CD4-positive, alpha-beta T cell treated with Interleukin-4 for 4 hours (primary cell): ENCODE results near the gene SMC4.
"Not testable (repeated sequence)": the region's sequence is repeated elsewhere in the genome, so short reads cannot be mapped to it uniquely, and the experiment has no call there.

ENCODE experiments used
- DNase-seq: peaks from one replicate; pipeline ENCODE4 v3.0.0-alpha.2; 2020

Gene SMC4

GRCh38 chr3:160399125-160400029, at the start of gene SMC4, which contains the start of gene IFT80:
TSS of gene SMC4 (plus strand) at chr3:160399650. CDS start at chr3:160400827, 1,177 bp downstream.
TSS of gene IFT80 (minus strand) at chr3:160399225. CDS start at chr3:160384600, 14,625 bp downstream.
- DNase-seq: peak; percentile 97

DNA sequence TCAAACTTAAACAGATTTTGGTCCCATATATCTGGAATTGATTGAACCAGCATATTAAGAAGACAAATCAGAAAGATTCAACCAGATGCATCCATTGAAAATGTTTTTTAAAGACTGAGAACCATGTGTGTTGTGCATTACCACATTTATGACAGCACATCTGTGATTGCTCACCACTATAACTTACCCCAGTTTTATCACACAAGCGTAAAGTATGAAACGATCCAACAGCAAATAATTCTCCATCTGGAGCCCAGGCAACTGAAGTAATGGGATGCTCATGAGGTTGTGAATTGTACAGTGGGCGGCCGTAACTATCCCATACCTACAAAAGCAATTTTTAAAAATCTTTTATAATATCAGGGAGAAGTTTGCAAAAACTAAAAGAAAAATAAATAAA, 43.6 kb upstream of the SMC4 start:
- no peak for DNase-seq

DNA sequence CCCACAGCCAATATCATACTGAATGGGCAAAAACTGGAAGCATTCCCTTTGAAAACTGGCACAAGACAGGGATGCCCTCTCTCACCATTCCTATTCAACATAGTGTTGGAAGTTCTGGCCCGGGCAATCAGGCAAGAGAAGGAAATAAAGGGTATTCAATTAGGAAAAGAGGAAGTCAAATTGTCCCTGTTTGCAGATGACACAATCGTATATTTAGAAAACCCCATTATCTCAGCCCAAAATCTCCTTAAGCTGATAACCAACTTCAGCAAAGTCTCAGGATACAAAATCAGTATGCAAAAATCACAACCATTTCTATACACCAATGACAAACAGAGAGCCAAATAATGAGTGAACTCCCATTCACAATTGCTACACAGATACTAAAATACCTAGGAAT, 36.6 kb upstream of the SMC4 start:
- DNase-seq: not testable (repeated sequence)

GRCh38 chr3:160365869-160366522, 33.5 kb upstream of the SMC4 start:
- no peak for DNase-seq

GRCh38 chr3:160368804-160369203, 30.6 kb upstream of the SMC4 start:
- peak; percentile 6 for DNase-seq

GRCh38 chr3:160369784-160370183, 29.7 kb upstream of the SMC4 start:
- peak; percentile 2 for DNase-seq

- DNase-seq: no peak
Observed at GRCh38 chr3:160370987-160371857, 28.2 kb upstream of the SMC4 start.

DNA sequence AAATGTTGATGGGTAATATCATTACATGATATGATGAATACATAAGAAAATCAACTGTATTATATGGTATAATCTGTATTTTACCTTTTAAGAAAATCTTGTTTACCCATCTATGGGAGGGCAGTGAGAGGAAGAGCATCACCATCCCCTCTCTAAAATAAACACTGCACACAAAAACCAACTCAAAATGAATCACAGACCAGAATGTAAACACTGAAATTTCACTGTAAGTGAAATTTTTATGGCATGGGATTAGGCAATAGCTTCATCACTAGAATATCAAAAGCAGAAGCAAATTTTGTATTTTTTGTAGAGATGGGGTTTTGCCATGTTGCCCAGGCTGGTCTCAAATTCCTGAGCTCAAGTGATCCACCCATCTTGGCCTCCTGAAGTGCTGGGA, 26.7 kb upstream of the SMC4 start:
- DNase-seq: no peak

GRCh38 chr3:160373655-160374054, 25.8 kb upstream of the SMC4 start:
- no peak for DNase-seq

- DNase-seq: no peak
Observed at GRCh38 chr3:160374472-160374871, 25.0 kb upstream of the SMC4 start.

- no peak for DNase-seq
Observed at GRCh38 chr3:160374925-160375324, 24.5 kb upstream of the SMC4 start.

DNA sequence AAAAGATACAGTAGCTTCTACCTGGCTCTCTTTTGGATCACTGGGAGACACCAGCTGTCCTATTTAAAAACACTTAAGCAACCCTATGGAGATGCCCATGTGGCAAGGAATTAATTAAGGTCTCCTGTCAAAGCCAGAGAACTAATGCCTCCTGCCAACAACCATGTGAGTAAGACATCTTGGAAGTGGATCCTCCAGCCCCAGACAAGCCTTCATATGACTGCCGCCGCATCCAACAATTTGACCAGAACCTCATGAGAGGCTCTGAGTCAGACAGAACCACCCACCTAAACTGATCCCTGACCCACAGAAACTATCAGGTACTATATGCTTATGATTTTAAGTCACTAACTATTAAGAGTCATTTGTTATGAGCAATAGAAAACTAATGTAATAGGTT, 22.8 kb upstream of the SMC4 start:
- DNase-seq: no peak

GRCh38 chr3:160378331-160379109, 20.9 kb upstream of the SMC4 start:
- DNase-seq: no peak

- no peak for DNase-seq
Observed at GRCh38 chr3:160379628-160380214, 19.7 kb upstream of the SMC4 start.

GRCh38 chr3:160381470-160381869, 18.0 kb upstream of the SMC4 start:
- no peak for DNase-seq

DNA sequence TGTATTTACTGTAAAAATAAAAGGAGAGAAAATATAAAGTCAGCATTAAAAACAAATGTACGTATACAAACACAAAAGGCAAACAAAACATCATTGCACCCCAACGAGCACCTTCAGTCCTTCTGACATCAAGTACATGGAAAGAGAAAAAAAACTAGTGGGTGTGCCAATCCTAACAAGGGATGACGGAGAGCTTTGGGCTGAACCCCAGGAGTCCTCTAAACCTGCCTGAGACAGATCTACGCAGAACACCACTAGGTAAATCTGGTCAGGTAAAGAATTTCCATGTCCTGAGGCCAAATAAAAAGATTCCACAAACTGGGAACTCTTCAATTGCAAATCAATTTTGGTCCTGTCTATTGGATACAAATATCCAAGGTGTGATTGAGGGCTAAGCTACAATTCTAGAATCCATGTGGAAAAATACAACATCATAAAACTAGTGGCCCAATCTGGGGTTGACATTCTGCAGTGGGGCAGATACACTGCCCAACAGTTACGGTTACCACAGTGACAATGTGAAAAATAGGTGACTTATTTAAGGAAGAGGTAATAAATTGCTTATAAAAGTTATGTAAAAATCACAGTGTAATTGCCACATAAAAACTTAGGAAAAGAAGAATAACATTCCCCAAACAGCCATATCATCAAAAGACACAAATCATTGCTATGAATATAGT, 14.7 kb upstream of the SMC4 start:
- DNase-seq: no peak

DNA sequence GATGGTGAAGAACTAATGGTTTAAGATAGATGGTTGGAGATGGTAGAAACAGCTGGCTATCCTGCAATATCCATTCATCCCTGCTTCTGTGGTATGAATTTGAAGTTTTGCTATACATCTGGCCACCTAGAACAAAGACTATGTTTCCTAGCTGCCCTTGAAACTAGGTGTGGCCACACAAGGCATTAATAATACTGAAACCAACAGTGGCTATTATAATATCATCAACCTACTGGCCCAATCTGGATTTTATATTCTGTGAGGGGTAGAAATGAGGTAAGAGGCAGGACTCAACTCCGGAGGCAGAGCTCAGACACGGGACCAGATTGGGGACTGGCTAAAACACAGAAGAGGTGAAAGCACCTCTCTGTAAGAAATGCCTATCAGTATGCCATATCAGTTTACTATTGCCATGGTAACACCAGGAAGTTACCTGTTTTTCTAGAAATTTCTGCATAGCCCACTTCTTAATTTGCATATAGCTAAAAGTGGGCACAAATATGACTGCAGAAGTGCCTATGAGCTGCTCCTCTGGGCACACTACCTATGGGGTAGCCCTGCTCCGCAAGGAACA, 8.8 kb upstream of the SMC4 start:
- DNase-seq: no peak

DNA sequence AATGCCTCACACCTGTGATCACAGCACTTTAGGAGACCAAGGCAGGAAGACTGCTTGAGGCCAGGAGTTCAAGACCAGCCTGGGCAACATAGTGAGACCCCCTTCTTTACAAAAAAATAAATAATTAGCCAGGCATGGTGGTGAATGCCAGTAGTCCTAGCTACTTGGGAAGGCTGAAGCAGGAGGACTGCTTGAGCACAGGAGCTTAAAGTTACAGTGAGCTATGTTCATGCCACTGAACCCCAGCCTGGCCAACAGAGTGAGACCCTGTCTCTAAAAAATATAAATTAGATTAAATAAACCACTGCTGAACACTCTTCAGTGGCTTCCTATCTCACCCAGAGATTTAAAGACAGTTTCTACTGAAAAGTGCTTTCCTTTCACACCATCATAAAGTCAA, 6.7 kb upstream of the SMC4 start:
- no peak for DNase-seq

DNA sequence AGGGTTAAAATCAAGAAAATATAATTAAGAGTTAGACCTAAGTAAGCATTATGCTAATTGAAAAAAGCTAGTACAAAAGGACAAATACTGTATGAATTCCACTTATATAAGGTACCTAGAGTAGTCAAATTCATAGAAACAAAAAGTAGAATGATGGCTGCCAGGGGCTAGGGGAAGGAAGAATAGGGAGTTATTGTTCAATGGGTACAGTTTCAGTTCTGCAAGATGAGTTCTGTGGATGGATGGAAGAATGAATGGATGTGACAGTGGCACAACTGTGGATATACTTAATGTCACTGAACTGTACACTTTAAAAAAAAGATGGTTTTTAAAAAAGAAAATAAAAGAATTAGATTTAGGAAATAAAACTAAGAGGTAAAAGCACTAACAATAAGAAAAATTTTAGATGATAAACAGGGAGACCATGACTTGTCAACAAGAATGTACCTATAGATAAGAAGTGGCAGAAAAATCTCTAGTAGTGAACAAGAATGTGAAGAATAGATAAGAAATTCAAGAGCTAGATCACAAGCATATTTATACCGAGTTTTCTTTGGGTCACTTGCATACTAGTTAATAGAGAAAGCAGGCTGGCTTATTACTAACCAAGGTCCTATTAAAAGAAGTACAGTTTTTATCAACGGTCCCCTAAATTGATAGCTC, 6.0 kb upstream of the SMC4 start:
- DNase-seq: no peak

- no peak for DNase-seq
Observed at GRCh38 chr3:160394009-160394392, 5.4 kb upstream of the SMC4 start.
